Natural killer cell (primary cell): ENCODE data around the gene AICDA. TPM values are rescaled to one million over a fixed set of nuclear protein-coding genes. Genes with fewer than 3 reads are reported as not detected.

ENCODE experiments used
- ATAC-seq, 3 donors: fragments of 150-1000 bp in 2 of 3; fragments of 200-7000 bp in 1 of 3; cut with Tn5 transposase; 1 replicate in 1 of 3; 2 replicates in 2 of 3; pipeline ENCODE4 v1.10.0; 2021; ENCODE audit warnings: mild to moderate bottlenecking in 2 of 3, moderate library complexity in 2 of 3
- DNase-seq, 2 donors: peaks; one replicate each; pipeline versions ENCODE4 v3.0.0 to v3.0.0-alpha.2; 2013 to 2021; ENCODE audit warnings: mixed read lengths in 1 of 2
- H3K27ac ChIP-seq: one replicate; pipeline ENCODE4 v1.5.1; 2013; ENCODE audit warnings: mild to moderate bottlenecking, low read length
- H3K27me3 ChIP-seq: one replicate; pipeline ENCODE4 v1.6.1; 2013; ENCODE audit warnings: low read length; ENCODE audit not compliant: control insufficient read depth, insufficient read depth
- H3K36me3 ChIP-seq: one replicate; pipeline ENCODE4 v1.6.1; 2013; ENCODE audit warnings: low read length; ENCODE audit not compliant: control insufficient read depth, insufficient read depth
- H3K4me1 ChIP-seq: one replicate; pipeline ENCODE4 v1.6.1; 2013; ENCODE audit warnings: low read length; ENCODE audit not compliant: control insufficient read depth, insufficient read depth
- H3K4me3 ChIP-seq: one replicate; pipeline ENCODE4 v1.5.1; 2013; ENCODE audit warnings: low read length
- H3K9me3 ChIP-seq: one replicate; pipeline ENCODE4 v1.6.1; 2013; ENCODE audit warnings: low read length; ENCODE audit not compliant: control insufficient read depth, insufficient read depth
- H3K27ac Mint-ChIP-seq, 2 donors: one replicate each; pipeline ENCODE4 v1.8.0; 2022; ENCODE audit warnings: mild to moderate bottlenecking in 2 of 2, mixed read lengths in 2 of 2, moderate library complexity in 1 of 2
- H3K27me3 Mint-ChIP-seq, 2 donors: one replicate each; pipeline ENCODE4 v1.8.0; 2022; ENCODE audit warnings: low read depth in 2 of 2, mixed read lengths in 2 of 2
- H3K36me3 Mint-ChIP-seq: one replicate; pipeline ENCODE4 v1.8.0; 2022; ENCODE audit warnings: mixed read lengths
- H3K4me1 Mint-ChIP-seq, 2 donors: one replicate each; pipeline ENCODE4 v1.8.0; 2022; ENCODE audit warnings: mixed read lengths in 2 of 2
- H3K4me3 Mint-ChIP-seq: one replicate; pipeline ENCODE4 v1.8.0; 2022; ENCODE audit warnings: mild to moderate bottlenecking, moderate library complexity, mixed read lengths
- H3K9me3 Mint-ChIP-seq, 2 donors: one replicate each; pipeline ENCODE4 v1.8.0; 2022; ENCODE audit warnings: mixed read lengths in 2 of 2
- CTCF ChIP-seq: fragments of 200-600 bp; IDR thresholded peaks from one replicate; pipeline ENCODE4 v1.8.0; 2022; ENCODE audit warnings: antibody characterized with exemption
- WGBS: methylation state at CpG from one replicate; pipeline ENCODE4 v1.1.7; 2013; ENCODE audit warnings: missing lambda C conversion rate; ENCODE audit not compliant: insufficient coverage; 5-methylcytosine and 5-hydroxymethylcytosine counted together
- intact Hi-C: fragments of 100-400 bp; cut with micrococcal nuclease; formaldehyde crosslinking; loops from one replicate; pipeline ENCODE4 v1.14.2; 2022
- total RNA-seq, 4 donors: library from RNA; stranded (reverse); fragments of 120-200 nt in 1 of 4; gene quantifications; one replicate each; pipeline versions ENCODE4 v1.2.3 to v1.2.4, GENCODE V29; 2013 to 2022

The AICDA gene
- total RNA-seq, 3 donors from 2014 or later (not counting 1 experiment from before 2014, with no cell fraction given), result not detected

GRCh38 chr12:8564656-8565055 is 48.0 kb downstream of the AICDA start:
- no peak overlapping the region for H3K4me3 Mint-ChIP-seq
- 94% methylated on average over 22 of the region's 22 CpGs for WGBS
- H3K9me3 Mint-ChIP-seq, result peaks cover 2 to 3% of the 10 kb centered on the region in 2 donors
- H3K9me3 ChIP-seq, result peaks cover 14% of the 10 kb centered on the region
- H3K27me3 ChIP-seq, result no peaks in the 10 kb centered on the region
- no peaks in the 10 kb centered on the region for H3K36me3 Mint-ChIP-seq
- peaks cover 6 to 16% of the 10 kb centered on the region in 2 donors for H3K27me3 Mint-ChIP-seq
- no peak overlapping the region for H3K27ac Mint-ChIP-seq
- H3K36me3 ChIP-seq, result no peaks in the 10 kb centered on the region
- DNase-seq (no peak), ATAC-seq (no peak)
- no peaks in the 10 kb centered on the region for H3K4me1 Mint-ChIP-seq
- intact Hi-C loops, result no loop called here
- no peak for TF ChIP-seq CTCF
- no peaks in the 10 kb centered on the region for H3K4me1 ChIP-seq
- H3K4me3 ChIP-seq, result no peak overlapping the region
- H3K27ac ChIP-seq, result no peak overlapping the region

- Histone ChIP-seq H3K36me3 (no peaks in the 10 kb centered on the region), H3K27ac (no peak overlapping the region), H3K4me3 (no peak overlapping the region), H3K9me3 (peaks cover 13% of the 10 kb centered on the region), H3K4me1 (no peaks in the 10 kb centered on the region), H3K27me3 (no peaks in the 10 kb centered on the region)
- intact Hi-C loops, result no loop called here
- WGBS, result 93% methylated on average over 3 of the region's 3 CpGs
- Mint-ChIP-seq H3K4me3 (no peak overlapping the region), H3K4me1 (no peaks in the 10 kb centered on the region), H3K27ac (no peak overlapping the region), H3K27me3 (peaks cover 9 to 16% of the 10 kb centered on the region in 2 donors), H3K36me3 (no peaks in the 10 kb centered on the region), H3K9me3 (peaks cover 2 to 3% of the 10 kb centered on the region in 2 donors)
- DNase-seq (no peak), ATAC-seq (no peak)
- no peak for TF ChIP-seq CTCF
Observed at GRCh38 chr12:8563356-8563755, 49.3 kb downstream of the AICDA start.

GRCh38 chr12:8562310-8562709 is 50.3 kb downstream of the AICDA start:
- no peaks in the 10 kb centered on the region for H3K4me1 Mint-ChIP-seq
- no peak for TF ChIP-seq CTCF
- WGBS, result 90% methylated on average over 5 of the region's 6 CpGs
- H3K27ac Mint-ChIP-seq, result no peak overlapping the region
- Histone ChIP-seq H3K4me3 (no peak overlapping the region), H3K27me3 (no peaks in the 10 kb centered on the region), H3K4me1 (no peaks in the 10 kb centered on the region), H3K36me3 (no peaks in the 10 kb centered on the region), H3K27ac (no peak overlapping the region), H3K9me3 (peaks cover 3% of the 10 kb centered on the region)
- ATAC-seq (no peak), DNase-seq (no peak)
- intact Hi-C loops, result no loop called here
- H3K36me3 Mint-ChIP-seq, result no peaks in the 10 kb centered on the region
- H3K4me3 Mint-ChIP-seq, result no peak overlapping the region
- peaks cover 2 to 3% of the 10 kb centered on the region in 2 donors for H3K9me3 Mint-ChIP-seq
- H3K27me3 Mint-ChIP-seq, result peaks cover 9 to 16% of the 10 kb centered on the region in 2 donors

- Mint-ChIP-seq H3K4me3 (no peak overlapping the region), H3K27ac (no peak overlapping the region), H3K36me3 (no peaks in the 10 kb centered on the region), H3K9me3 (peaks cover 2 to 3% of the 10 kb centered on the region in 2 donors), H3K4me1 (no peaks in the 10 kb centered on the region), H3K27me3 (peaks cover 9 to 16% of the 10 kb centered on the region in 2 donors)
- no peaks in the 10 kb centered on the region for H3K27me3 ChIP-seq
- ATAC-seq, result no peak
- TF ChIP-seq CTCF, result no peak
- 93% methylated on average over 4 of the region's 4 CpGs for WGBS
- intact Hi-C loops, result no loop called here
- no peaks in the 10 kb centered on the region for H3K4me1 ChIP-seq
- peaks cover 3% of the 10 kb centered on the region for H3K9me3 ChIP-seq
- no peak overlapping the region for H3K27ac ChIP-seq
- no peaks in the 10 kb centered on the region for H3K36me3 ChIP-seq
- DNase-seq, result no peak
- no peak overlapping the region for H3K4me3 ChIP-seq
Observed at GRCh38 chr12:8561011-8561410, 51.6 kb downstream of the AICDA start.
